HG03175 (cell line): Measurements from ENCODE around the gene HLA-G.
"Not testable (repeated sequence)": the region's sequence is repeated elsewhere in the genome, so short reads cannot be mapped to it uniquely, and the experiment has no call there.

Experiments used
- ATAC-seq: cut with Tn5 transposase; IDR thresholded peaks from one replicate; pipeline ENCODE4 v1.9.1; 2021; ENCODE audit warnings: mild to moderate bottlenecking, moderate library complexity; ENCODE audit not compliant: unreplicated experiment

HLA-G gene

GRCh38 chr6:29827579-29828470 is at the start of gene HLA-G:
Gene HLA-G (plus strand): TSS chr6:29827825. CDS start chr6:29827845, 20 bp downstream.
- no peak for ATAC-seq

GRCh38 chr6:29780019-29780698 is 47.5 kb upstream of the HLA-G start:
- ATAC-seq, result not testable (repeated sequence)

- no peak for ATAC-seq
Observed at GRCh38 chr6:29789176-29789575, 38.4 kb upstream of the HLA-G start.

- no peak for ATAC-seq
Observed at GRCh38 chr6:29790626-29791025, 37.0 kb upstream of the HLA-G start.

- no peak for ATAC-seq
Observed at GRCh38 chr6:29791162-29791561, 36.5 kb upstream of the HLA-G start.

GRCh38 chr6:29791786-29792122 is 35.9 kb upstream of the HLA-G start:
- ATAC-seq, result no peak

GRCh38 chr6:29792123-29793035 is 35.2 kb upstream of the HLA-G start:
- no peak for ATAC-seq

- no peak for ATAC-seq
Observed at GRCh38 chr6:29793036-29793356, 34.6 kb upstream of the HLA-G start.

- ATAC-seq, result no peak
Observed at GRCh38 chr6:29793796-29794195, 33.8 kb upstream of the HLA-G start.

GRCh38 chr6:29796026-29796425 is 31.6 kb upstream of the HLA-G start:
- ATAC-seq, result no peak

- no peak for ATAC-seq
Observed at GRCh38 chr6:29797135-29797534, 30.5 kb upstream of the HLA-G start.

- ATAC-seq, result no peak
Observed at GRCh38 chr6:29797966-29798365, 29.7 kb upstream of the HLA-G start.

- no peak for ATAC-seq
Observed at GRCh38 chr6:29800254-29800653, 27.4 kb upstream of the HLA-G start.

GRCh38 chr6:29806387-29806786 is 21.2 kb upstream of the HLA-G start:
- ATAC-seq, result no peak

GRCh38 chr6:29809249-29809648 is 18.4 kb upstream of the HLA-G start:
- ATAC-seq, result no peak

GRCh38 chr6:29810371-29810770 is 17.3 kb upstream of the HLA-G start:
- no peak for ATAC-seq

GRCh38 chr6:29811377-29811776 is 16.2 kb upstream of the HLA-G start:
- no peak for ATAC-seq

GRCh38 chr6:29813066-29813465 is 14.6 kb upstream of the HLA-G start:
- ATAC-seq, result no peak

- ATAC-seq, result no peak
Observed at GRCh38 chr6:29813809-29814208, 13.8 kb upstream of the HLA-G start.

GRCh38 chr6:29814379-29815117 is 13.1 kb upstream of the HLA-G start:
- ATAC-seq, result no peak
